Measurements from ENCODE around the gene ALG1.
"Not testable (repeated sequence)": the region's sequence is repeated elsewhere in the genome, so short reads cannot be mapped to it uniquely, and the experiment has no call there.

Gene ALG1

GRCh38 chr16:5075637-5076036 lies 4.0 kb downstream of the ALG1 start:
- no peak overlapping the region for H3K4me3 ChIP-seq (ENCODE audit: low read depth, low read length)
- TF ChIP-seq CTCF (IDR thresholded peaks at IDR 0.05; ENCODE audit: low read depth, low read length), result no peak

- no peak for TF ChIP-seq CTCF (IDR thresholded peaks at IDR 0.05; ENCODE audit: low read depth, low read length)
- no peak overlapping the region for H3K4me3 ChIP-seq (ENCODE audit: low read depth, low read length)
These were observed 5.7 kb downstream of the ALG1 start for GRCh38 chr16:5077304-5077703.

GRCh38 chr16:5078626-5079025 lies 7.0 kb downstream of the ALG1 start:
- TF ChIP-seq CTCF (IDR thresholded peaks at IDR 0.05; ENCODE audit: low read depth, low read length), result no peak
- H3K4me3 ChIP-seq (ENCODE audit: low read depth, low read length), result no peak overlapping the region

GRCh38 chr16:5080461-5080860 lies 8.8 kb downstream of the ALG1 start:
- not testable (repeated sequence) for H3K4me3 ChIP-seq (ENCODE audit: low read depth, low read length)

GRCh38 chr16:5080996-5081395 lies 9.4 kb downstream of the ALG1 start:
- H3K4me3 ChIP-seq (ENCODE audit: low read depth, low read length), result not testable (repeated sequence)

- not testable (repeated sequence) for H3K4me3 ChIP-seq (ENCODE audit: low read depth, low read length)
These were observed 12.0 kb downstream of the ALG1 start for GRCh38 chr16:5083646-5084045.

- H3K4me3 ChIP-seq (ENCODE audit: low read depth, low read length), result not testable (repeated sequence)
These were observed 12.6 kb downstream of the ALG1 start for GRCh38 chr16:5084099-5084731.

GRCh38 chr16:5084802-5085201 lies 13.2 kb downstream of the ALG1 start:
- H3K4me3 ChIP-seq (ENCODE audit: low read depth, low read length), result not testable (repeated sequence)
- peak; percentile 66 for TF ChIP-seq CTCF (IDR thresholded peaks at IDR 0.05; ENCODE audit: low read depth, low read length)

- not testable (repeated sequence) for H3K4me3 ChIP-seq (ENCODE audit: low read depth, low read length)
These were observed 14.1 kb downstream of the ALG1 start for GRCh38 chr16:5085716-5086115.

- not testable (repeated sequence) for H3K4me3 ChIP-seq (ENCODE audit: low read depth, low read length)
These were observed 16.6 kb downstream of the ALG1 start for GRCh38 chr16:5088086-5088790.

GRCh38 chr16:5088936-5089335 lies 17.3 kb downstream of the ALG1 start:
- not testable (repeated sequence) for H3K4me3 ChIP-seq (ENCODE audit: low read depth, low read length)

GRCh38 chr16:5089911-5090555 lies 18.4 kb downstream of the ALG1 start:
- H3K4me3 ChIP-seq (ENCODE audit: low read depth, low read length), result not testable (repeated sequence)

GRCh38 chr16:5090592-5090991 lies 18.9 kb downstream of the ALG1 start:
- H3K4me3 ChIP-seq (ENCODE audit: low read depth, low read length), result not testable (repeated sequence)

GRCh38 chr16:5093081-5093480 lies 21.4 kb downstream of the ALG1 start:
- H3K4me3 ChIP-seq (ENCODE audit: low read depth, low read length), result not testable (repeated sequence)

- not testable (repeated sequence) for H3K4me3 ChIP-seq (ENCODE audit: low read depth, low read length)
These were observed 22.1 kb downstream of the ALG1 start for GRCh38 chr16:5093746-5094145.

Data from WI38 (cell line).